Stimulated activated CD4-positive, alpha-beta T cell treated with anti-CD3 and anti-CD28 coated beads, Interleukin-1b, Interleukin-23, amount 100 ng/mL, for 48 hours (primary cell): ENCODE measurements around the gene GRK6.

Experiments used
- DNase-seq: peaks from one replicate; pipeline ENCODE4 v3.0.0-alpha.2; 2020

Gene GRK6

DNA sequence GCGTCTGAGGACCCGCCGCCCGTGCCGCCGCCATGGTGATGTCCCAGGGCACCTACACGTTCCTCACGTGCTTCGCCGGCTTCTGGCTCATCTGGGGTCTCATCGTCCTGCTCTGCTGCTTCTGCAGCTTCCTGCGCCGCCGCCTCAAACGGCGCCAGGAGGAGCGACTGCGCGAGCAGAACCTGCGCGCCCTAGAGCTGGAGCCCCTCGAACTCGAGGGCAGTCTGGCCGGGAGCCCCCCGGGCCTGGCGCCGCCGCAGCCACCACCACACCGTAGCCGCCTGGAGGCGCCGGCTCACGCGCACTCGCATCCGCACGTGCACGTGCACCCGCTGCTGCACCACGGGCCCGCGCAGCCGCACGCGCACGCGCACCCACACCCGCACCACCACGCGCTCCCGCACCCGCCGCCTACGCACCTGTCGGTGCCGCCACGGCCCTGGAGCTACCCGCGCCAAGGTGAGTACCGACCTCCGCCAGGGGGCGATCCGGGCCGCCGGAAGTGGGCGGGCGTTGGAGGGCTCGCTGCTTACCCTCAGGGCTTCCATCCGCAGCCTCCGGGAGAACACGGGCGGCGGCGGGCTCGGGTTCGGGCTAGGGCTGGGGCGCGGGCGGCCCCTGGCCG lies 28.7 kb downstream of the GRK6 start:
- DNase-seq, result peak; percentile 93

DNA sequence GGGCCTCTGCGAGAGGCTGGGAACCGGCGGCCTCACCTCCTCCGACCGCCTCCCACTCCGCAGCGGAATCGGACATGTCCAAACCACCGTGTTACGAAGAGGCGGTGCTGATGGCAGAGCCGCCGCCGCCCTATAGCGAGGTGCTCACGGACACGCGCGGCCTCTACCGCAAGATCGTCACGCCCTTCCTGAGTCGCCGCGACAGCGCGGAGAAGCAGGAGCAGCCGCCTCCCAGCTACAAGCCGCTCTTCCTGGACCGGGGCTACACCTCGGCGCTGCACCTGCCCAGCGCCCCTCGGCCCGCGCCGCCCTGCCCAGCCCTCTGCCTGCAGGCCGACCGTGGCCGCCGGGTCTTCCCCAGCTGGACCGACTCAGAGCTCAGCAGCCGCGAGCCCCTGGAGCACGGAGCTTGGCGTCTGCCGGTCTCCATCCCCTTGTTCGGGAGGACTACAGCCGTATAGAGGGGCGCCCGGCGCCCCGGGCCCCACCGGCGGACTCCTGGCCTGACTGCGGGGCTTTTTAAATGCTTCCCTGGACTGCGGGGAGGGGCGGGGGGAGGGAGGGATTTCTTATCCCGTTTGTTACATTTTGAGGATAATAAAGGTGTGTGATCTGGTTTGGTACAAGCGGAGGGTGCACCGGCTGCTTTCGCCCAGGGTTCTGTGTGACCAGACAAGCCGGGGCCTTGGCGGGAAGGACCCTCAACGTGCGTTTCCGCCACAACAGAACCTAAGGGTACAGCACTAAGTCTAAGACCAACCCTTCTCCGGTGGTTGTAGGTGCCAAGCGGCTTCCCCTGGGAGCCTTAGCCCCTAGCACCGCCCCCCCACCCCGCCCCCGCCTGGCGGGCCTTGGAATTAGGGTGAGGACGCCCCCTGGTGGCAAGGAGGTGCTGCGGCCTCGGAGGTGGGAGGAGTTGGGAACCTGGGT lies 29.4 kb downstream of the GRK6 start:
- peak; percentile 95 for DNase-seq

DNA sequence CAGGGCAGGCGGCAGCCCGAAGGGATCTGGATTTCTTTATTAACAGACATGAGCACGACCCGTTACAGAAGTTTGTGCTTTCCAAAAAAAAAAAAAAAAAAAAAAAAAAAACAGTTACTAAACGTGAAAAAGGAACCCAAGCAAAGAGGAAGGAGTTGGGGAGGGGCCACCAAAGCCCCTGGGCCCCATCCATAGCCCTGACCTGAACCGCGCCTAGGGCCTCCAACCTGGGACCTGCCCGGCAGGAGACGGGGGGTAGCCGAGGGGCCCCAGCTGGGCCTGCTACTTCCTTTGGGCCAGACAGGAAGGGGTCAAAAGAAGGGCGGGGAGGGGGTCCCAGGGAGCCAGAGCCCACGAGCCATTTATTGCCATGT lies 30.1 kb downstream of the GRK6 start:
- no peak for DNase-seq

DNA sequence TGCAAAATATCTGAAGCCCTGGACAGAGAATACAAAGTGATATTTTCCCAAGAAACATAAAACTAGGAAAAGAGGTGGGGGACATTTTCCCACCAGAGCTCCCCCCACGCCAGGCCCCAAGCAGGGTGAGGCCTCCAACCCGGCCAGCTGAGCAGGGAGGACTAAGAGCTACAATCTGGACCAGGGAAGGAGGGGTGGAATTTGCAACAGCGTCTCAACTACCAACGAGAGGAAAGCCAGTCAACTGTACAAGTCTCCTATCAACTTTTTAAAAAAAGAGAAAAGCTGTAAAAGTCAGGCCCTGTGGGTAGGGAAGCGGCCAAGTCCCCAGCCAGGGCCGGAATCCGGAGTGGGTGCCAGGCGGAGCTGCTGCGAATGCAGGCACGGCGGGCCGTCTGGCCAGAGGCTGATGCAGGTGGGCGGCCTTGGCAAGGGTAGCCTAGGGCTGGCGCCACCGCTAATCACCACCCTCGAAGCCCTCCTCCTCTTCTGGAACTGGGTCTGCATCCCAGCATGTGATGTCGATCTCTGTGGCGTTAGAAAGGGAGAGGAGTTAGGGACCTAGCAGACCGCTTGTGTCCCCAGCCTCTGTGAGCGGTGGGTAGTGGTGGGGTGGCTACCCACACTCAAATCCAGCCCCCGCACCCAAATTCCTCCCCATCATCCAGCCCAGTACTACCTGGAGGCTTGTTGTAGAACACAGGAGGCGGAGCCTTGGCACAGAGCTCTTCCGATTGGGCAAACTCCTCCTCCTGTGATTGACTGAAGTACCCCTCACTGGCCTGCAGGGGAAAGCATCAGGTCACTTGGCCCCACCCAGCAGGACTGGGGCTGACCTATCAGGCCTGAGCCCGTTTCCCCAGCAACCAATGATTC lies 30.7 kb downstream of the GRK6 start:
- peak; percentile 80 for DNase-seq

DNA sequence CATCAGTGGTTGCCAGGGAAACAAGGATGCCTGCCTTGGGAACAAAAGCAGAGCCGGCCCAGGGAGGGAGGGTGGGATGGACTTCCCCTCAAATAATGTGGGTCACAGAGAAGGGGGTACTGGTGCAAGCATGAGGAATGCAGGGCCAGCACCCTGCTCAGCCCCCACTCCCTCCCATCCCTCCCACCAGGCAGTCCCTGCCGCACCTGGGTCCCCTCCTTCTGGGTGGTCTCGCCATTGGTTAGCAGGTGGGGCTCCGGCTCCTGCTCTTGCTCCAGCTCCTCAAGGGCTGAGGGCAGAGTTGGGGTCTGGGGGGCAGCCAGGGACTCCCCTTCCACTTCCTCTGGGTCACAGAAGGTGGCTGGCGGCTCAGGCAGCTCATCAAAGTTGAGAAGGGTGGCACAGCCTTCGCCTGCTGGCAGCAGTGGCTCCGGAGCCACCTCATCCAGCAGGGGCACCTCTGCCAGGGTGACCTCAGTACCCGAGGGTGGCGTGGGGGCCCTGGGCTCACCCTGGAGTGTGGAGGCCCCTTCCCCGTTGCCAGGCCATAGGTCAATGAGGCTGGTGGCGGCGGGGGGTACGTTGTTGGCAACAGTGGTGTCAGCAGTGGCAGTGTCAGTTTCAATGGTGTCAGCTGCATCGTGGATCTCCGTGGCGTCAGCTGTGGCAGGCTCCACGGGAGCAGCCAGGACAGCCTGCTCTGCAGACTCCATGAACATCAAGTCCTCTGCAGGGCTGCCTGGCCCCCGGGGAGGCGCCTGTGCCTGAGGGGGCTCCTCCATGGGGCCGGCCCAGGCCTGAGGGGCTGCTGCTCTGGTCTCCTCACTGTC lies 31.6 kb downstream of the GRK6 start:
- DNase-seq, result no peak

DNA sequence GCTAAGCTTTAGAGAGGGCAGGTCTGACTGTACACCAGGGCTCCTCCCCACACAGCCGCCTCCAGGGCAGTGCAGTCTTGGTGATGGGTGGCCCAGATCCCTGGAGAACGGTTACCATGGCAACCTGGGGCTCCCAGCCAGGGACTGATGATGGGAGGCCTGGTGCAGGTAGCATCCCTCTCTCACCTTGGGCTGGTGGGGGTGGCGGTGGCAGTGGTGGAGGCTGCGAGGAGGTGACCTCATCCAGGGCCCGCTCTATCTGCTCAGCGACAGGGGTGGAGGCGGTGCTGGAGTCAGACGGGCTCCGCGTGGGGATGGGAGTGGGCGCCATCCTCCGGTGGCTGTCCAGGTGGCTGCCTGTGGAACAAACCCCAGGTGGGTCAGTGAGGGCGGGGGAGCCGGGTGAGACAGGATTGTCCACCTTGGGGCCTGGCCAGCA lies 32.5 kb downstream of the GRK6 start:
- no peak for DNase-seq

DNA sequence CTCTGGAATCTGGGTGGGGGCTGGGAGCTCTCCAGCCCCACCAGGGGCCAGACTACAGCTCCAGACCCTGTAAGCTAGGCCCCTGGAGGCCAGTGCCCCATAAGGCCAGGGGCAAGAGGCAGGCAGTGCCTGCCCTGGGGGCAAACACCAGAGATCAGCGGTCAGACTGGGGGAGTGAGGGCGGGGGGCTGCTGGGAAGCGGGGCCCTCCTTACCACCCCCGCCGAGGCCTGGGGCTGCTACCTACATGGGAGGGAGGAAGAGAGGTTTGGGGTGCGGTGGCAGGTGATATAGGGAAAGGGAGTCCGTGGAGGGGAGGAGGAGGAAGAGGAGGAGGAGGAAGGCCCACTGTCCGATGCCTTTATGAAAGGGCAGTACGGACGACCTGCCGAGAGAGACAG lies 32.9 kb downstream of the GRK6 start:
- no peak for DNase-seq

DNA sequence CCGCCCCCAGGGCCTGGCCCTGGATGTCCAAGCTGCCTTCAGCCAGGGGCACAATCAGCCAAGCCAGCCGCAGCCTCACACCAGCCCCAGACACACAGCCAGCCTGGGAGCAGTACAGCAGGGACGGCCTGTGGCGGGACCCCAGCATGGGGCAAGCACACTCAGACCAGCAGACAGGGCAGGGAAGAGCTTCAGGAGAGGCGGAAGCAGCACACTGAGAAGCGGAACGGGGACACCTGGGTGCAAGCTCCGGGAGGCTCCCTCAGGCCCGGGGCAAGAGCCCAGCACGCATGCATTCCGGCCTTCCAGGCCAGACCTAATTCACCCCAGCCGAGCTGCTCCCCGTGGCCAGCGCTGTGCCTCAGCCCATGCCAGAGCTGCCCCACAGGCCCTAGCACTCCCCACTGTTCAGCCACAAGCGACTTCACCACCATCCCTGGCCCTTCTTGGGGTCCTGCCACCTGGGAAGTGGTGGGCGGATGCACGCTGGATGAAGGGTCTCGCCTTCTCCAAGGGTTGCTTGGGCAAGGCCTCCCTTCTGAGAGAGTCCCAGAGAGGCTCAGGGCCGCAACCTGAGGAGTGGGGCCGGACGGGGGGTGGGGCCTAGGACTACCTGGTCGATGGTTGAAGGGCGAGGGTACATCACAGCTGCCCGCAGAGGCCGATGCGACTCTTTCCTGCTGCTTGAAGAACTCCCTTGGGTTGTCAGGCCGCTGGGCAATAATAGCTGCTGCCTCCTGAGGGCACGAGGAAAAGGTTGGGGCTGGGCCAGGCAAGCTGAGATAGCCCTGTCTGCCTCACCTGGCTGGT lies 33.5 kb downstream of the GRK6 start:
- no peak for DNase-seq

DNA sequence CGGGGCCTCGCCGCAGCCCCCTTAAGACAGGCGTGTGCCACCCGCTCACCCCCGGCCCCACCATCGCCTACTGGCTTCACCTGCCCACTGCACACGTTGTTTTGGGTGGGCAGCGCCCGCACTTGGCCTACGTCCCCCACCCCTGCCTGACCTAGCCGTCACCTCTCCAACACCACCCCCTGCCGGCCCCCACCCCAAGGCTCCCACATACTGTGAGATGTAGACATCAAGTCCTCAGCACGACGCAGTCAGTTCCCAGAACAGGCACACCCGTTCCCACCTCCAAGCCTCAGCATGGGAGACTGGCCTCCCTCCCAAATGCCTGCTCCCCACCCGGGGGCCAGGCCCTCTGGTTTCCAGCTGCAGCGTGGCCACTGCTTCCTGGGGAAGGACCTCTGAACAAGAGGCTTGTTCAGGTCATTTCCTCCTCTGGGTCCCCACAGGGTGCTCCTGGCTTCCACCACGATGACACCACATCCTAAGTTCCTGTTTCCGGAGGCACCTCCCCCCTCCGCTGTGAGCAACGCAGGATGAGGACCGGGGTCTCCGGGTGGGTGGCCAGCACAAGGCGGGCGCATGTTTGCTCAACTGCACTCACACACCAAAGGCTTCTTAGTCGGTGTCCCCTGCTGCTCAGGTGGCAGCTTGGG lies 35.7 kb downstream of the GRK6 start:
- DNase-seq, result no peak

DNA sequence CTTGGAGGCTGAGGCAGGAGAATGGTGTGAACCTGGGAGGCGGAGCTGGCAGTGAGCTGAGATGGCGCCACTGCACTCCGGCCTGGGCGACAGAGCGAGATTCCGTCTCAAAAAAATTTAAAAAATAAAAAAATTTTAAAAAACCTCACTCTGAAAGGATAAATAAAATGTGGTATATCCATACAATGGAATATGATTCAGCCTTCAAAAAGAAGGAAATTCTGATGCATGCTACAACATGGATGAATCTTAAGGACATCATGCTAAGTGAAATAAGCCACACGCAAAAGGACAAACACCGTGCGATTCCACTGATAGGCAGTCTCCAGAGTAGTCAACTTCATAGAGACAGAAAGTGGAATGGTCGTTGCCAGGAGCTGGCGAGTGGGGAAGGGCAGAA lies 38.6 kb downstream of the GRK6 start:
- DNase-seq, result no peak

DNA sequence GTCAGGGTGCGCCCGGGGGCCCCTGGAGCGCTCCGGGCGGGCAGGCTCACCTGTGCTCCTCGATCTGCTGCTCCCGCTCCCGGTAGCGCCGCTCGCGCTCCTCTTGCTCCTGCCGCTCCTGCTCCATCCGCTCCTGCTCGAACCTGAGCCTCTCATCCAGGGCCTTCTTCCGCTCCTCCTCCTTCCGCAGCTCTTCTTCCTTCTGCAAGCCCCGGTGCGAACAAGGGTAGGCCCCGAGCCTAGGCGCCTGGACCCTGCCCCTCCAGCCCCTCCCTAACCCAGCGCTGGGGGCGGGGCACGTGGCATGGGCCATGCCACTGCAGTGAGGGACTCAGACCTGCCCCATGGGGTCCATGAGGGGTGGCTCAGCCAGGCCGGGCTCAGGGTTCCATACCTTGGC lies 40.4 kb downstream of the GRK6 start:
- DNase-seq, result no peak

DNA sequence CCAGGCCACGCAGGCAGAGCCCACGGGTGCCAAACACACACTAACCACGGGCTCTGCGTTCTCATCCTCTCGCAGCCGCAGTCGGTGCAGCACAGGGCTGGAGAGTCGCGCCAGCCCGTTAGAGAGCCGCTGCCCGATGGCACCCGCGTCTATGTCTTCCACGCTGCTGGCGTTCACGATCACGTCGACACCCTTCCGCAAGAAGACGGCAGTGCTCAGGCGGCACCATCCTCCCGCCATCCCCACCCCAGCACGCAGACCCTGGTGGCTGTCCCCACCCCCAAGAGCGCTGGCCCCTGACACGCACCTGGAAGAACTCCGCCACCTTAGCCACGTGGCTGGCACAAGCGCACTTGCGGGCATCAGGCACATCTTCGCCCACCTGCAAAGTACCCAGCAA lies 41.0 kb downstream of the GRK6 start:
- no peak for DNase-seq

DNA sequence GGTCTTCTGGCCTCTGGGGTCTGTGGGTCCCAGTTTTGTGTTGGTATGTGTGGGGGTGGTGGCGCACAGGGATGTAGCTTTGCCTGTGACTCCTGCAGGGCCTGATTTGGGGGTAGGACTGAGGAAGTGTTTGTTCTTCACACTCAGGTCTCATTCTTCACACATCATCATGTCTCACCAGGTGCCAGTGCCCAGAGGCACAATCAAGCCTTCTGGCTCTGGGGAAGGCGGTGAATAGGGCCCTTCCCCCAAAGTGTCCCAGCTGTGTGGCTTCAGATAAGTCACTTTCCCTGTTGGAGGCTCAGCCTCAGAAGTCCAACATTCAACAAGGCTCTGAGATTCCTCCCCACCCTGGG lies 41.8 kb downstream of the GRK6 start:
- no peak for DNase-seq

DNA sequence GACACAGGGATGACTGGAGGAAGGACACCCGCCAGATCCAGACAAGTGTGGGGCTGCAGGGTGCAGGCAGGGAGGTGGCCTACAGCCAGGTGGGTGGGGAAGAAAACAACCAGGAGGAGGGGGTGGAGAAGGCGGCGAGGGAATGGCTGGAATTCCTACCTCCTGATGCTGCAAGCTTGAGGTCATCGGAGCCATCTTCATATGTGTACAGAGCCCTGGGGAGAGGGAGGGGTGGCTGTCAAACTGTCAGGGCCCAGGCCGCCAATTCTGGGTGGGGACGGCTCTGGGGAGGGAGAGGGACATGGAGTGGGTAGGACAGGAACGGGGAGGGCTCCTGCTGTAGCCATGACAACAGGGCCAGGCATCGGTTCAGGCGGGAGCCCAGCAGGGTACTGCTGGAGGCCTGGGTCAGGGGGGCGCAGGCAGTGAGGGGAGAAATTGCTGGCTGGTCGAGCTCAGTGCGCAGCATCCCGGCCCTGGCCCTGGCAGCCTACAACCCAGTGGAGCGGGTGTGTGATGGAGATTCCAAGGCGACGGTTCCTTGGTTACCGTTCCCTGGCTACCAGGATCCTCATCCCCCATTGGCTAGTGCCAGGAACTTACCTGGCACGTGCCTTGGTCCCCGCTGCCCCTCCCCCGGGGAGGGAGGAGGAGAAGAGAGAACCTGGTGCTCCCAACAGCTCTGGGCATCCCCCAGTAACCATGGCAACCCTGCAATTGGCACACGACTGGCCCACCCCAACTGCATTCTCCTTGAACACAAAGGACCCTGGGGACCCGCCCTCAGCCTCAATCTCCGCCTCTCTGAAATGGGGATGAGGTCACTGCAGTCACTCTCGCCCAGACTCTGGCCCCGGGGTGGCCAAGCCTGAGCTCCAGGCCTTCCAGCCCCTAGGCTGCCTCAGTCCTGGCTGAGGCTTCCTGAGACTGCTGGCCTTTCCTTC lies 42.5 kb downstream of the GRK6 start:
- no peak for DNase-seq

DNA sequence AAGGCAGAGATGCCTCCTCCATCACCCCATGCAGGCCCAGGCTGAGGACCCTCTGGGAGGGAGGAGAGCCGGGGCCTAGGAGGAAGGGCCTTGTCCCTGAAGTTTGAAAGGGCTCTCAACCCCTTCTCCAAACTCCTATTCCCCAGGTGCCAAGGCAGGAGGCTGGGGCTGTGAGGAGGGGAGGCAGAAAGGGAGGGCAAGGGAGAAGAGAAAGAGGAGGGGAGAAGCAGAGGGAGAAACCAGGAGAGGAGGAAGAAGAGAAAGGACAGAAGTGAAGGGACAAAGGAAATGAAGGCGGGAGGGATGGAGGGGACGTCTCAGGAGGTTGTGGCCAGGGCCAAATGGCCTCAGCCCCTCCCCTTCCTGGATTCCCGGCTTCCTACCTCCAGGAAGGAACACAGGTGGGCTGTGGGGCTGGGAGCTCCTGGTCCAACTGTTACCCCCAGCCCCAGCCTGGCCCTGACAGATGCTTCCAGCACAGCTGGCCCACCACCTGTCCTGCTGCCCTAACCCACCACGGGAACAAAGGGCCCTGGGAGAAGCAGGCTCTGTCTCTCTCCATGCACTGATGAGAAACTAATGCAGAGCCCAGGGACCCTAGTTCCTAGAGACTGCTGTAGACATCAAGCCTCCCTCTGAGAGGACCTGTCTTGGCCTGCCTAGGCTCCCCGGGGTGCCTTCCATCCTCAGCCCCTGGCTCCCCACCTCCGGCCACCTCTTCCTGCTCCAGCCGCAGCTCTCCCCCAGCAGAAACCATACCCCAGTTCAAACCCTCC lies 43.5 kb downstream of the GRK6 start:
- no peak for DNase-seq

DNA sequence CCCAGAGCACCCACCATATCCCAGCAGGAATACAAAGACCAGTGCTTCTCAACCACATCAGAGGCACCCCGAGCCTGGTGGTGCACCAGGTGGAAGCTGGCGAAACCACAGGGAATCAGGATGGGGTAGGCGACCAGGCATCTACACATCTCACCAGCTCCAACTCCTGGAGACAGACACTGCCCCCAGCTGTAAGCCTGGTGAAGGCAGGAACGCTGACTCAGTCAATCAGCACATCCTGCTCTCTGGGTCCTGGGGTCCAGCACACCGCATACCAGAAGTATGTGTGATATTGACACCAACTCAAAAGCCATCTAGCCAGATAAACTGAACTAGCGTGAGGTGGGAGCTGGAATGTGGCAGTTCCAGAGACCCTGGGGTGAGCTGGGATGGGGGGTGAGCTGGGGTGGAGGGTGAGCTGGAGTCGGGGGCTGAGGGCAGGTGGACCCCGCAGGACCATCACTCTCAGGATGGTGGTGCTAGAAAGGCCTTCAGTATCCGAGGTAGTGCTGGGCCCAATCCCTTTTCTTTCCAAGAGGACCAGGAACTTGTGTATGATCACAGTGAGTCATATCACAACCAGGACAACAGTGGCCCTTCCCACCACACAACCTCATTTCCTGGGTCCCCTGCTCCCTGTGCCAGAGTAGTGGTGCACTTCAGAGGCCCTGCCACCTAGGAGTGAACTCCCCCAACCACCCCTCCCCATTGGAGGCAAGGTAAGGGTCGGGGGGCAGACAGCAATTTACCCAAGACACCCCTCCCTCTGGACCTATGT lies 44.5 kb downstream of the GRK6 start:
- DNase-seq, result no peak

DNA sequence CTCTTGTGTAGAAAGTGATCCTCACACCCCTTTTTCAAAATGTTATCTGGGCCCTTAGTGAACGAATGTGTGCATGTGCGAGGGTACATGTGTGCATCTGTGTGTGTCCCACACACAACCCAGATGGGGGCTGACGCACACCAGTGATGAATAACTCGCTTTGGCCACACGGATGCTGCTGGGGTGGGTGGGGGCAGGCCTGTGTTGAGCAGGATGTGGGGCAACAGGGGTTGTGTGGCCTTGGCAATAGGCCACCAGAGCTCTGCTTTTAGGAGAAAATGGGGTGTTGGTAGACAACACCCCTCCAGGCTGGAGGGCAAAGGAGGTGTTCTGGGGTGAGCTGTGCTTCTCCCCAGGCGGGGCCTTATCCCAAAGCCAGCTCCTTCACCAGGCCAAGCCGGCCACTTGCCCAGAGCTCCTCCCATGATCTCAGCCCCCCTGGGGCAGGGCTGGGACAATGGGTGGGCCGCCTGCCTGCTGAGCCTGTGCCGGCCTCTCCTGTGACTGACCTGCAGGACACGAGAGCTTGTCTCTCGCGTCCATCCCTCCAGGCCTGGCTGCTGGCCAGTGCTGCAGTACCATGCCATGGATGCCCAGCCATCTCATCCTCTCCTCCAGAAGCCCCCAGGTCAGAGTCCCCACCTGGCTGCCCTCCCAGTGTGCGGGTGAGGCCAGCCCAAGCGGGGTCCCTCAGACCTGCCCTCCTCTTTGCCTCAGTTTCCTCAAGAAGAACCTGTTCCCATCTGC lies 45.3 kb downstream of the GRK6 start:
- DNase-seq, result no peak
